GM18907 (cell line): ENCODE measurements around the gene SUGCT.

Source experiments
- ATAC-seq: cut with Tn5 transposase; IDR thresholded peaks from one replicate; pipeline ENCODE4 v1.9.1; 2021; ENCODE audit warnings: mild to moderate bottlenecking, moderate library complexity; ENCODE audit not compliant: unreplicated experiment

The SUGCT gene

DNA sequence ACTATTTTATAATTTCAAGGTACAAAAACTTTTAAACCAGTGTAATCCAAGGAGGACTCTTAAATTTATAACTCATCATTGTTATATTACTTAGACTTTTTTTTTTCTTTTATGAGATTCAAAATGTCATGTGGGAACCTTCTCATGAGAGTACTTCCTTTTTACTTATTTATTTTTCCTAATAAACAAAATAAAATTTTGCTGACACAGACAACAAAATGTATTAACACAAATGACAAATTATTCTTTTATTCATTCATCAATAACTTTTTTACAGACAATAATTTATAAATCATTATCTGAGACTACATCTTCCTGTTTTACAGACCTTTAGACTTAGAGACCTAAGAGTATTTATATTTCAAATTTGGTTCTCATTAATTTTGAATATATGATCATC is 706.2 kb downstream of the SUGCT start:
- ATAC-seq, result no peak

- ATAC-seq, result no peak
These were observed 707.8 kb downstream of the SUGCT start for GRCh38 chr7:40842641-40843040.

GRCh38 chr7:40843338-40843985 is 708.7 kb downstream of the SUGCT start:
- no peak for ATAC-seq

- no peak for ATAC-seq
These were observed 711.1 kb downstream of the SUGCT start for GRCh38 chr7:40845943-40846342.

DNA sequence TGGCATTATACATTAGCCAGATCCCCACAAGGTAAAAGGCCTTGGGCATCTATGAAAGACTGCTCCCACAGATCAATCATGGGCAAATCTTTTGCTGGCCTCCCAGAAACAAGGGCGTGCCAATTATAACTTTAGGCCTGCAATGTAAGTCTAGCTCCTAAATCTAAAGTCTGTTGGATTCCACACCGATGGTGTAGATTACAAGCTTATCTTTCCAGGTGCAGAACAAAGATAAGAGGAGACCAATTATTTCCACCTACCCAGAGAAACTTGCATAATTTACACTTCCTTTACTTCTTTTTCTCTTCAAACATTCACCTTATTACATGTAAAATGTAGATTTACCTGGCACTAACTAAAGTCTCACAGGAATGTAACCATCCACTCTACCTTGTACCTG is 713.1 kb downstream of the SUGCT start:
- no peak for ATAC-seq

GRCh38 chr7:40848541-40849221 is 713.9 kb downstream of the SUGCT start:
- no peak for ATAC-seq

DNA sequence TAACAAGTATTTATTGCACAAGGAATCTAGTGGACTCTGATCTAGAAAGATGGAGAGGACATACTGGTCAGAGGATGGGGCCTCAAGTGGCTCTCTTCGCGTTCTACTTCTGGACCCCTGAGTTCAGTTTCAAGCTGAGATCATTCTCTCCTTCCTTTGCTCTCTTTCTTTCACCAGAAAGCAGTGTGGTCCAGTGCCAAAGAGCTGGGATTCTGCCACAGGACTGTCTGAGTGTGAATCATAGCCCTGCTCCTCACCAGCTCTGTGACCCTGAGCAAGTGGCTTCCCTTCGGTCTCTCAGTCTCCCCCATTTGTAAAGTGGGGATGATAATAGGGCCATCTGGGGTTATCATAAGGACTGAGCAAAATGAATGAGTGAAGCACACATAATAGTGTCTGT is 715.2 kb downstream of the SUGCT start:
- no peak for ATAC-seq

DNA sequence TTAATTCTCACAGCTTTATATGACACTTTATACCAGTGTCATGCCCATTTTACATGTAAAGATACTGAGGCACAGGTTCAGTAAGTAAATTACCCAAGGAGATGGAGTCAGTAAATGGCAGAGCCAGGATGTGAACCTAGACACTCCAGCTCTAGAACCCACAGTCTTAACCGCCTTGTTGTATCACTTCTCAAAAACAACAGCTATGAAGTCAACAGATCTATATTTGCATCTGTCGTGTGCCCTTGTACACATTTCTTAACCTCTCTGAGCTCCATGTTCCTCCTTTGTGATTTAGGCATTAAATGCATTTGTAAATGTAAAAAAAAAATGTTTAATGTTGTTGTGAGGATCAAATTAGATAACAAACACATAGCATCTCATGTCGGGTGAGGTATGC is 716.2 kb downstream of the SUGCT start:
- ATAC-seq, result no peak

DNA sequence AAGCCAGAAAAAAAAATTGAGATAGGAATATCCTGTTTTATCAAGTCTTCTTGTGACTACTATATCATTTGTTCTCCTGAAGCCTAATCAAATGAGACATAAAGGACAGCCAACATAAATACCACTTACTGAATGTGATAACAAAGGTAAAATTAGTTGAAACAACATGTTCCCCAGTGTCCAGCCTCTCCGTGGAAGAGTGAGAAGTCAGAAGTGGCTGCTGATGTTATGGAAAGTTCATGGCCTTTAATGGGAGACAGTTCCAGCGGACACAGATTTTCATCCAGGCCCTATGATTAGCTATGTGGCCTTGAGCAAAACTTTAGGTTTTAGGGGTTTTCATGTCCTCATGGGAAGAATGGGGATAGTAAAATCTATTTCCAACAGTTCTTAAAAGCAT is 724.3 kb downstream of the SUGCT start:
- no peak for ATAC-seq

- ATAC-seq, result no peak
These were observed 725.2 kb downstream of the SUGCT start for GRCh38 chr7:40859965-40860543.

DNA sequence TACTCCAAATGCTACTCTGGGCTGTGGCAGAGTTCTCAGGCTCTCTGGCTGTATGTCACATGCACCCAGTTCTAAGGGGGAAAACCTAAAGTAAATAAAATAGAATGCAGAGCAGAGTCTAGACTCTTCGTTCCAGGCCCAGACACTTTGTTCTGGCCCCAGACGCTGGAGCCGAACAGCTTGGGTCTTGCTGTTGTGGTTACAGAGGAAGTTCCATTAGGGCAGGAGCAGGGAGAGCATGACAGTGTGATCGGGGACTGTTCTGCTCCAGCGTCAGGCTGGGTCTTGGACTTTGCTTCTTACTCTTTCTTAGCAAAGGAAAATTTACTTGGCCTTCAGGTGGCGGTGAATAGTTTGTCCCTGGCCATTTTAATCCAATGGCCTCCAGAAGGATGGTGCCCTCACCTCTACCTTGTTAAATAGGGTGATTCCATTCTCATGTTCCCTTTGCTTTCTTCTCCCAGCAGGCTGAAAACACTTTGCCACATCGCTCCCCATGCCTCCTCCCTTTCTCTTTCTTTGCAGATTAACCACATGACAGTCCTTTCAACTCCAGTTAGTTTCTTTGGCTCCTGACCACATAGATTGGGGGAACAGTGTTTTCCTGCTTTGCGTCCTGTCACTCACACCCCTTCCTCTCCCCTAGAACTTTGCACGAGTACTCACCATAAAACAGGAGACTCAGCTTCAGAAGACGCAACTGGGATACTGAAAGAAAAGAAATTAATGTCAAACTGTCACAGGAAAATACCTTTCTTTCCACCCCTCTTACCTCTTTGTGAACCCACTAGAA is 730.8 kb downstream of the SUGCT start:
- ATAC-seq, result no peak

- no peak for ATAC-seq
These were observed 731.8 kb downstream of the SUGCT start for GRCh38 chr7:40866601-40867000.

DNA sequence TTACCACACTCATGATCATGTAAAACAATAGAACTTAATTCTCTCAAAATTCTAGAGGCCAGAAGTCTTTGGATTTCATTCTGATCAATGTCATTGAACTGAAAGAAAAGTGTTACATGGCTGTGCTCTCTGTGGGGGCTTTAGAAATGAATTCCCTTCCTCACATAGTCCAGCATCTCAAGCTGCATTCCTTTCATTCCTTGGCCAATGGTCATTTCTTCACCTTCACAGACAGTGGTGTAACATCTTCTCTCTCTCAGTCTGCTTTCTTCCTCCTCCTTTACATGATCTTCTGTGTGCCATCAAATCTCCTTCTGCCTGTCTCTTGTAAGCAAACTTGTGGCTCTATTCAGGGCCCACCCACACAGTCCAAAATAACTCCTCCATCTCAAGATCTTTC is 735.3 kb downstream of the SUGCT start:
- ATAC-seq, result no peak

- no peak for ATAC-seq
These were observed 738.4 kb downstream of the SUGCT start for GRCh38 chr7:40873248-40873647.

- no peak for ATAC-seq
These were observed 740.0 kb downstream of the SUGCT start for GRCh38 chr7:40874756-40875155.

- no peak for ATAC-seq
These were observed 741.8 kb downstream of the SUGCT start for GRCh38 chr7:40876601-40877000.

DNA sequence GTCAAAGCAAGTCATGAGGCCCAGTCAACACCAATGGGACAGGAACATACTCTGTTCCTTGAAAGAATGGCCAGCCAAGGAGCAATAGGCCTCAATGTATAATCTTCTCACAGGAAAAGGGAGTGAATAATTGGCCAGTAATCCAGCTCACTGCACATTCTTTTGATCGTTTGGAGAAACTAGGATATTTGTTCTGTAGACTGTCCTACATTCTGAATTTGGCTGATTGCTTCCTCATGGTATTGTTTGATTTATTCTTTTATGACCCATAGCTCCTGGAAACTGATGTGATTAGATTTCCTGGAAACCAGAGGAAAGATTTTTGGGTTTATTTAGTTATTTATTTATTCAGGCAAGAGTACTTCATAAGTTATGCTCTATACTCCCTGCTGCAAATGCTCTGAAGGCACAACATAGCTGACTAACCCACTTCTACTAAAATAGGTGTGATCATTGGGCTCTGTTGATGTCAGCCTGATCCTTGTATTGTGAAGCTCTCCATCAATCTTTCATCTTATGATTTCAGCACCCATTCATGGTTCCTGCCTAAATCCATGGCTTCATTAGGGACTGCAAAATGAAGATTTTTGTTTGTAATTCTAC is 745.2 kb downstream of the SUGCT start:
- no peak for ATAC-seq

DNA sequence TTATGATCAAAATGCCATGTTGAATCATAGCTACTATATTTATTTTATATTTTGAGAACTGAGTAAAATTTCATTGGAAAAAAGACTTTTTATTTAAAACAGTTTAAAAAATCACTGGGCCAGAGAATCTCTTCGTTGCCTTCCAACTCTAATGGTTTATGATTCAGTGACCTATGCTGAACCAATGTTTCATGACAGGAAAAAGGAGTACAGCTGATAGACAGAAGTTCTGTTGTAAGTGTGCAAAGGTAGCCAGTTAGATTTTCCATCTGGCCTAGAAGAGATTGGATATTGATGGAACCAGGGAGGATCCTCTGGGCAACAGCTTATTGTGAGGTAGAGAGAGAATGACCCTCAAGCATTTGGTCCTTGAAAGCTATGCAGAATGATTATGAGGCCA is 745.8 kb downstream of the SUGCT start:
- no peak for ATAC-seq

GRCh38 chr7:40881405-40881926 is 746.7 kb downstream of the SUGCT start:
- ATAC-seq, result no peak

DNA sequence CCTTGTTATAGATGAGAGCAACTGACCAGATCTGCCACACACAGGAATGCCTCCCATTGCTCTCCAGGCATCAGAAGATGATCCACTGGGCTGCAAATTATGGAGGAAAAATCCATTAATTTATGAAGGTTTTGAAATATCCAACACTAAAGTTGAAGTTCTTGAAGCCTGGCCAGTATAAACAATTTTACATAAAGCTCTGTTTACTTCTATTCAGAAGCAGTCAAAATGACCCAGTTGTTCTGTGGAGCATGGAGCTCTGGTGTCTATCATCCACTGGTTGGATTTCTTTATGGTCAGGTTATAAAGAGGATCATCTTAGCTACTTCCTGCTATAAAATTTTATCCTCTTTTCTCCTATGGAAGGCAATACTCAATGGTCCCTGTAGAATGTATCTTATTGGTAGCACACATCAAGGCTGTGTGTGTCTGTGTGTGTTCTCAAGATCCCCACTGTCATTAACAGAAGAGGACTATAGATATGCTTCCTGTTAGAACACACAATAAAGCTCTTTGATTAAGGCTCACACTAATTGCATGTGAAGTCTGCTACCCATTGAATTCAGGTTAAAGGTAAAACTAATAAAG is 747.4 kb downstream of the SUGCT start:
- ATAC-seq, result no peak

DNA sequence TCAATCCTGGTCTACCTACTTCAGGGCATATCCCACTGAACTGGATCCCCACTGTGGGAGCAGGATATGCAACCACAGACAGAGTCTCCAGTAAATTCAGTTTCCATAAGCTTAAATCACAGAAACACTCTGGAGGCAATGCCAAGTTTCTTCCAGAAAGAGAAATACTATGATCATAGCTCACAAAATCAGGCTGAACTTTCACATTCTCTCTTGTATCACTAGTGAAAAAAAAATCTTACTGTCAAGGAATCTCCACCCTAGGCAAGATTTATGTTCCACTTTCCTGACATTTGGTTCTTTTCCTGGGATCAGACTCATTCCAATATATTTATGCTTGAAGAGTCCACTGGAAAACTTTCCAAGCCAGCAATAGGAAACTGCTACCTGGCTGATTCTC is 749.0 kb downstream of the SUGCT start:
- no peak for ATAC-seq
